WTC11 (cell line): ENCODE results near the gene TNIK. TPM values are rescaled to one million over a fixed set of nuclear protein-coding genes. Genes with fewer than 3 reads are reported as not detected.

Source experiments
- ATAC-seq: fragments of 200-7000 bp; cut with Tn5 transposase; 2 replicates; pipeline ENCODE4 v1.10.0; 2021; ENCODE audit warnings: mild to moderate bottlenecking, moderate library complexity
- CTCF ChIA-PET: fragments of 300-600 bp; sonication (Branson Sonifier 250); formaldehyde crosslinking; loops from one replicate; lab custom pipeline; 2021; ENCODE audit warnings: antibody characterized with exemption; lab: Charles Lee
- POLR2A ChIA-PET: fragments of 350-600 bp; sonication (Branson Sonifier 250); formaldehyde crosslinking; loops from one replicate; lab custom pipeline; 2021; ENCODE audit warnings: antibody characterized with exemption; lab: Charles Lee
- DNase-seq: peaks from one replicate; pipeline ENCODE4 v3.0.0; 2021; ENCODE audit warnings: low spot score
- H3K27ac Mint-ChIP-seq: 2 replicates; pipeline ENCODE4 v1.8.0; 2021; ENCODE audit warnings: mixed read lengths
- H3K27me3 Mint-ChIP-seq: 2 replicates; pipeline ENCODE4 v1.8.0; 2021; ENCODE audit warnings: low read depth, mild to moderate bottlenecking, moderate library complexity, mixed read lengths
- H3K36me3 Mint-ChIP-seq: 2 replicates; pipeline ENCODE4 v1.8.0; 2021; ENCODE audit warnings: mixed read lengths
- H3K4me1 Mint-ChIP-seq: 2 replicates; pipeline ENCODE4 v1.8.0; 2022; ENCODE audit warnings: mixed read lengths
- H3K4me3 Mint-ChIP-seq: 2 replicates; pipeline ENCODE4 v1.8.0; 2021; ENCODE audit warnings: mild to moderate bottlenecking, moderate library complexity, mixed read lengths
- H3K9me3 Mint-ChIP-seq: 2 replicates; pipeline ENCODE4 v1.8.0; 2021; ENCODE audit warnings: mixed read lengths
- AR ChIP-seq: fragments of 250-450 bp; sonication (Bioruptor Pico); IDR thresholded peaks from 2 replicates; pipeline ENCODE4 v1.9.0; 2021; ENCODE audit warnings: mild to moderate bottlenecking
- CREM ChIP-seq: sonication (generic); formaldehyde crosslinking; IDR thresholded peaks from 2 replicates; pipeline ENCODE4 v1.8.1; 2022; ENCODE audit warnings: mild to moderate bottlenecking, missing genetic modification reagents, moderate library complexity
- CTCF ChIP-seq: fragments of 200-600 bp; IDR thresholded peaks from 2 replicates; pipeline ENCODE4 v1.8.0; 2022; ENCODE audit warnings: antibody characterized with exemption
- E2F5 ChIP-seq: sonication (generic); formaldehyde crosslinking; IDR thresholded peaks from 2 replicates; pipeline ENCODE4 v1.8.1; 2022; ENCODE audit warnings: mild to moderate bottlenecking, moderate library complexity, missing genetic modification reagents
- ETV6 ChIP-seq: sonication (generic); formaldehyde crosslinking; IDR thresholded peaks from 2 replicates; pipeline ENCODE4 v1.8.1; 2022; ENCODE audit warnings: mild to moderate bottlenecking, missing genetic modification reagents
- FOXJ3 ChIP-seq: sonication (generic); formaldehyde crosslinking; IDR thresholded peaks from 2 replicates; pipeline ENCODE4 v1.9.0; 2021; ENCODE audit warnings: missing genetic modification reagents, mild to moderate bottlenecking, borderline replicate concordance
- GTF2I ChIP-seq: fragments of 250-450 bp; sonication (Bioruptor Pico); conservative IDR thresholded peaks from 2 replicates; pipeline ENCODE4 v1.4.0; 2021; ENCODE audit warnings: mild to moderate bottlenecking
- HMGXB4 ChIP-seq: sonication (generic); formaldehyde crosslinking; IDR thresholded peaks from 2 replicates; pipeline ENCODE4 v1.8.1; 2023; ENCODE audit warnings: mild to moderate bottlenecking, moderate library complexity, missing genetic modification reagents
- IRF2 ChIP-seq: sonication (generic); formaldehyde crosslinking; IDR thresholded peaks from 2 replicates; pipeline ENCODE4 v1.8.0; 2022; ENCODE audit warnings: low read depth, missing genetic modification reagents, borderline replicate concordance
- MXD4 ChIP-seq: fragments of 250-450 bp; sonication (Bioruptor Pico); IDR thresholded peaks from 2 replicates; pipeline ENCODE4 v1.8.0; 2021; ENCODE audit warnings: mild to moderate bottlenecking, moderate library complexity, borderline replicate concordance
- NFYB ChIP-seq: sonication (generic); formaldehyde crosslinking; conservative IDR thresholded peaks from 2 replicates; pipeline ENCODE4 v1.8.0; 2022; ENCODE audit warnings: low read depth, missing genetic modification reagents
- NR1H2 ChIP-seq: sonication (generic); formaldehyde crosslinking; IDR thresholded peaks from 2 replicates; pipeline ENCODE4 v1.9.0; 2021; ENCODE audit warnings: mild to moderate bottlenecking, moderate library complexity, missing genetic modification reagents
- PRRX2 ChIP-seq: fragments of 250-450 bp; sonication (Bioruptor Pico); IDR thresholded peaks from 2 replicates; pipeline ENCODE4 v1.8.0; 2021; ENCODE audit warnings: mild to moderate bottlenecking
- SOX15 ChIP-seq: fragments of 250-450 bp; sonication (Bioruptor Pico); IDR thresholded peaks from 2 replicates; pipeline ENCODE4 v1.9.0; 2021; ENCODE audit warnings: mild to moderate bottlenecking
- TCF7 ChIP-seq: sonication (generic); formaldehyde crosslinking; IDR thresholded peaks from 2 replicates; pipeline ENCODE4 v1.8.0; 2022; ENCODE audit warnings: mild to moderate bottlenecking, low read depth, missing genetic modification reagents, moderate library complexity
- ZBTB21 ChIP-seq: sonication (generic); formaldehyde crosslinking; IDR thresholded peaks from 2 replicates; pipeline ENCODE4 v1.8.1; 2023; ENCODE audit warnings: mild to moderate bottlenecking, missing genetic modification reagents, borderline replicate concordance
- ZMAT4 ChIP-seq: fragments of 250-450 bp; sonication (Bioruptor Pico); IDR thresholded peaks from 2 replicates; pipeline ENCODE4 v1.9.0; 2021; ENCODE audit warnings: mild to moderate bottlenecking
- ZNF121 ChIP-seq: sonication (generic); formaldehyde crosslinking; IDR thresholded peaks from 2 replicates; pipeline ENCODE4 v1.8.0; 2023; ENCODE audit warnings: missing genetic modification reagents
- ZNF219 ChIP-seq: sonication (generic); formaldehyde crosslinking; IDR thresholded peaks from 2 replicates; pipeline ENCODE4 v1.8.0; 2023; ENCODE audit warnings: missing genetic modification reagents, mild to moderate bottlenecking, borderline replicate concordance
- ZNF416 ChIP-seq: fragments of 250-450 bp; sonication (Bioruptor Pico); IDR thresholded peaks from 2 replicates; pipeline ENCODE4 v1.9.0; 2021; ENCODE audit warnings: mild to moderate bottlenecking, inconsistent platforms
- ZNF423 ChIP-seq: fragments of 250-450 bp; sonication (Bioruptor Pico); IDR thresholded peaks from 2 replicates; pipeline ENCODE4 v2.1.2; 2022; ENCODE audit warnings: mild to moderate bottlenecking, moderate library complexity
- total RNA-seq: library from RNA; stranded (reverse); gene quantifications from 3 replicates; pipeline ENCODE4 v1.2.3, GENCODE V29; 2021
- TF ChIP-seq, protein P1 (sequence below): fragments of 250-450 bp; sonication (Bioruptor Pico); conservative IDR thresholded peaks from 2 replicates; pipeline ENCODE4 v1.9.0; 2021; ENCODE audit warnings: mild to moderate bottlenecking

Gene TNIK
- total RNA-seq, 1 experiment from 2014 or later, result 50.3 TPM

DNA sequence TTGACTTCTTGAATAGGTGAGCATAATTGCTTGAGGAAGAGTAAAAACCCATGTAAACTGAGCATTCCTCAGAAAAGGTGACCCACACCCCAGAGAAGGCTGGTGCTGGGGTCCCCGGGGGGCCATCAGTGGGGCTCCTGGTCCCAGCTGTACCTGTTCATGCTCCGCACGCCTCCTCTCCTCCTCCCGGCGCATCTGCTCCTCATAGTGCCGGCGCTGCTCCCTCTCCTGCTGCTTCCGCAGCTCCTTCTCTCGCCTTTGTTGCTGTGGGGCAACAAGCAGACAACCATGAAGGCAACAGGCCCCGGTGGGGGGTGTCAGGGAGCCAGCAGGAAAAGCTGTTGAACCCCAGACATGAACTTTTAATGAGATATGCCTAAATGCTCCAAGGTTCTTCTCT, 320.0 kb downstream of the TNIK start:
- Mint-ChIP-seq H3K27me3 (no peaks in the 10 kb centered on the region), H3K27ac (no peak overlapping the region), H3K4me1 (no peaks in the 10 kb centered on the region), H3K4me3 (no peak overlapping the region), H3K36me3 (peaks cover 35% of the 10 kb centered on the region), H3K9me3 (no peaks in the 10 kb centered on the region)
- no peak for DNase-seq
- ATAC-seq, result no peak
- no peak for TF ChIP-seq NR1H2
- TF ChIP-seq MXD4, result no peak
- TF ChIP-seq ZNF121 (CRISPR knock-in tag), result no peak
- no peak for TF ChIP-seq ZMAT4
- TF ChIP-seq, protein P1, sequence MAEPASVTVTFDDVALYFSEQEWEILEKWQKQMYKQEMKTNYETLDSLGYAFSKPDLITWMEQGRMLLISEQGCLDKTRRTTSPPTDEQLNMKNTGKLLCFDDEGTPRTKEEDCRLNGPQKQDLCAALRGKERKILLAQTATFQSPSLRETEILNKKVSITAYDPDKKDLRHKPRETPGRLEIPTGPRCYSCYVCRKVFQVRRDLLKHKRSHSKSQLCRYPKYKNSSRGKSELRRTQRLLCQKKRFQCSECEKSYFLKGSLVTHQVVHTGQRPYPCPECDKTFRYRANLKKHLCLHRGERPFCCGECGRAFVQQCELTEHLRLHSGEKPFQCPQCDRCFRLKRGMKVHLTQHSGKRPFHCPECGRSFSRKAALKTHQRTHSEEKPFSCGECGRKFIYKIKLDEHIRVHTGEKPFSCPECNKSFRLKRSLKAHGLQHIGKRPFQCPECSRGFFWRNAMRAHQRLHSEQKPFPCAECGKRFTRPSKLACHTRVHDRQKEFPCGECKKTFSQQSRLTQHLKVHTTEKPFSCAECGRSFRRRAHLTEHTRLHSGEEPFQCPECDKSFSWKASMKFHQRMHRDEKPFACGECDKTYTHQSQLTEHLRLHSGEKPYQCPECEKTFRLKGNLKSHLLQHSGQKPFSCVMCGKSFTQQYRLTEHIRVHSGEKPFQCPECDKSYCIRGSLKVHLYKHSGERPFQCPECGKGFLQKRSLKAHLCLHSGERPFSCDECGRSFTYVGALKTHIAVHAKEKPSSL (CRISPR knock-in tag), result no peak
- no peak for TF ChIP-seq PRRX2 (CRISPR knock-in tag)
- ChIA-PET CTCF (interaction anchor here (1.2 kb wide), 1 partner anchor 27 kb away, joined by 4 read pairs; no protein-coding TSS in a partner anchor), POLR2A (no interaction called here)

- Mint-ChIP-seq H3K36me3 (peaks cover 33% of the 10 kb centered on the region), H3K4me1 (no peaks in the 10 kb centered on the region), H3K4me3 (no peak overlapping the region), H3K27ac (no peak overlapping the region), H3K9me3 (no peaks in the 10 kb centered on the region), H3K27me3 (no peaks in the 10 kb centered on the region)
- ATAC-seq, result no peak
- TF ChIP-seq HMGXB4 (CRISPR knock-in tag) (no peak), TCF7 (CRISPR knock-in tag) (no peak), ZNF423 (CRISPR knock-in tag) (no peak), ZNF416 (CRISPR knock-in tag) (no peak), ZNF219 (CRISPR knock-in tag) (no peak), GTF2I (CRISPR knock-in tag) (no peak), CREM (CRISPR knock-in tag) (no peak), IRF2 (CRISPR knock-in tag) (no peak), FOXJ3 (CRISPR knock-in tag) (no peak), E2F5 (CRISPR knock-in tag) (no peak), SOX15 (CRISPR knock-in tag) (no peak)
- ChIA-PET POLR2A (no interaction called here), CTCF (no interaction called here)
- DNase-seq, result no peak
Measured at GRCh38 chr3:171138027-171138426, 322.2 kb downstream of the TNIK start.

GRCh38 chr3:171135549-171135948, 324.7 kb downstream of the TNIK start:
- Mint-ChIP-seq H3K4me1 (no peaks in the 10 kb centered on the region), H3K36me3 (peaks cover 26% of the 10 kb centered on the region), H3K27ac (no peak overlapping the region), H3K4me3 (no peak overlapping the region), H3K27me3 (no peaks in the 10 kb centered on the region), H3K9me3 (no peaks in the 10 kb centered on the region)
- ATAC-seq, result no peak
- DNase-seq, result no peak
- CTCF ChIA-PET, result no interaction called here
- POLR2A ChIA-PET, result no interaction called here
- TF ChIP-seq AR (CRISPR knock-in tag) (no peak), IRF2 (CRISPR knock-in tag) (no peak), HMGXB4 (CRISPR knock-in tag) (no peak), ZBTB21 (CRISPR knock-in tag) (no peak), NR1H2 (no peak), NFYB (CRISPR knock-in tag) (no peak), ETV6 (no peak), ZNF416 (CRISPR knock-in tag) (no peak), CTCF (no peak)
